Heart left ventricle (tissue), 13 donors: ENCODE results near the gene NOL9.

Source experiments
- POLR2A ChIP-seq, 2 donors: fragments of 450-650 bp; IDR thresholded peaks; one replicate each; pipeline ENCODE4 v1.6.1; 2017; ENCODE audit warnings: antibody characterized with exemption in 2 of 2, mild to moderate bottlenecking in 2 of 2, moderate library complexity in 2 of 2
- TF ChIP-seq, protein P1 (sequence below), 12 donors: fragments of 200-600 bp; sonication (generic) in 4 of 12; IDR thresholded peaks; one replicate each; pipeline versions ENCODE4 v1.5.0 to v1.8.0; 2018 to 2022; ENCODE audit warnings: antibody characterized with exemption in 12 of 12, mild to moderate bottlenecking in 5 of 12
- donor health status: ischemic (EF 13 %, LVEDD 7.1; RV severe dilation, severe dysfunction).
- donor health status: DM: no; HTN: yes; CAD: no.
- donor health status: DM: no; HTN: no; CAD: no.
- donor health status: ischemic (EF 25% LVEDD 6.9; RV normal size, moderate dysfunction).
- donor health status: ischemic (EF 25% LVEDD 5.7; RV mildly dilated, moderate dysfunction).
- donor health status: ischemic (EF 35%, LVEDD 5.7; RV mildly dilated, moderate dysfunction).
- donor health status: nonischemic (EF 11% LVEDD 7.7; RV severe dilation, severe dysfunction).
- donor health status: DM: yes; HTN: yes; CAD: no.
- donor health status: PGD.
- donor health status: ischemic (EF 29% LVEDD 5.4; RV normal size, mild dysfunction).
- donor health status: nonischemic (EF 23%, LVEDD 6.1; RV moderate dilation, normal function).

DNA sequence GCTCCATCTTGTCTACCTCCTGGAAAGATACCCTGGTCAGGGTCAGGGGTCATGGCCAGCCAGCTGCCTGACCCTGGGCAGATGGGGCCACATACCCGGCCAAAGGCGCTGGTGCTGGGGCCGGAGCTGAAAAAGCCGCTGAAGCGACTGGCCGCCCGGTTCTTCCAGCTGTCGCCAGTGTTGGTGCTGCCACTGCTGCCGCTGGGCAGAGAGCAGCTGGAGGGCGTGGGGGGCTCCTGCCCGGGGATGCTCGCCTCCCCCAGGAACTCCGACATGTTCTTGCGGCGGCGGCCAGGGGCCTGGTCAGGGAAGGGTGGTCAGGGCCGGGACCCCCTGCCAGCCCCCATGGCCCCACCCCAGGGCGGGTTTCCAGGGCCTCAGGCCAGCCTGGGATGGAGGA lies 81.2 kb downstream of the NOL9 start:
- TF ChIP-seq, protein P1, sequence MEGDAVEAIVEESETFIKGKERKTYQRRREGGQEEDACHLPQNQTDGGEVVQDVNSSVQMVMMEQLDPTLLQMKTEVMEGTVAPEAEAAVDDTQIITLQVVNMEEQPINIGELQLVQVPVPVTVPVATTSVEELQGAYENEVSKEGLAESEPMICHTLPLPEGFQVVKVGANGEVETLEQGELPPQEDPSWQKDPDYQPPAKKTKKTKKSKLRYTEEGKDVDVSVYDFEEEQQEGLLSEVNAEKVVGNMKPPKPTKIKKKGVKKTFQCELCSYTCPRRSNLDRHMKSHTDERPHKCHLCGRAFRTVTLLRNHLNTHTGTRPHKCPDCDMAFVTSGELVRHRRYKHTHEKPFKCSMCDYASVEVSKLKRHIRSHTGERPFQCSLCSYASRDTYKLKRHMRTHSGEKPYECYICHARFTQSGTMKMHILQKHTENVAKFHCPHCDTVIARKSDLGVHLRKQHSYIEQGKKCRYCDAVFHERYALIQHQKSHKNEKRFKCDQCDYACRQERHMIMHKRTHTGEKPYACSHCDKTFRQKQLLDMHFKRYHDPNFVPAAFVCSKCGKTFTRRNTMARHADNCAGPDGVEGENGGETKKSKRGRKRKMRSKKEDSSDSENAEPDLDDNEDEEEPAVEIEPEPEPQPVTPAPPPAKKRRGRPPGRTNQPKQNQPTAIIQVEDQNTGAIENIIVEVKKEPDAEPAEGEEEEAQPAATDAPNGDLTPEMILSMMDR (IDR thresholded peaks at IDR 0.05): no peak
- TF ChIP-seq POLR2A (IDR thresholded peaks at IDR 0.05): no peak
